Stimulated activated CD4-positive, alpha-beta T cell treated with anti-CD3 and anti-CD28 coated beads, Interleukin-4, amount 100 ng/mL, for 24 hours (primary cell): ENCODE results near the gene MCAM.
A peak's percentile ranks its signal among the peaks of the same experiment; 100 is the strongest.

Source experiments
- DNase-seq: peaks from one replicate; pipeline ENCODE4 v3.0.0-alpha.2; 2020

MCAM gene

DNA sequence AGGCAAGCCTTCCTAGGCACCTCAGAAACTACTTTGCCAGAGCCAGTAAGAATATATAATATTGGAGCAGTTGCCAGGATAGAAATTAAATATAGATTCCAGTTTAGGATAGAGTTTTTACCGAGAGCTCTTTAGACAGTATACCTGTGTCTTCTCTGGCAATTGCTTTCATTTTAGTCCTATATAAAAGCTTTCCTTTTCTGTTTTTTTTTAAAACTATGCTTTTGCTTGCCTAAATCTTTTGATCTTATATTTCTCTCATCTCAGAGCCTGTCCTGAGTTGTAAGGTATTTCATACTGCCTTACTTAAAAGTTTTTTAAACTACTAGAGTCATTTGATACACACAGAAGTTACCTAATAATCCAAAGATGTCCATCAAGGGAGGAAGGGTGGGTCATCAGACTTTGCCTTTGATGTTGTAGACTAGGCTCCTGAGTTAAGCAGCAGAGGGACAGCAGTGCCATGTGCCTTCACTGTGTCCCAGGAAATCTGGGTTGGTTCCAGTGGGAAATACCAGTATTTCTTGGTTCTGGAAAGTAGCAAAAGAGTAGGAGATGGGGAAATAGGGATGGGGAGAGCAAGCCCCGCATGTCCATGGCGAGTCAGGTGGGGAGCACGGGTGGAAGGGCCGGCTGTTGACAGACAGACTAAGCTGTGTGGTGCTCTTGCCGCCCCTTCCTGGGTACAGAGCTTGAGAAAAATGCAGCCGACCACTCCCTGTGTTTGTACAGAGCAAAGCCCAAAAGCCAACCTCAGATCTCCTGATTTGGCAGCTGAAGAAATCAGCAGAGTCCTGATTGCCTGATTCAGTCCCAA lies 11.2 kb downstream of the MCAM start:
- DNase-seq = no peak

DNA sequence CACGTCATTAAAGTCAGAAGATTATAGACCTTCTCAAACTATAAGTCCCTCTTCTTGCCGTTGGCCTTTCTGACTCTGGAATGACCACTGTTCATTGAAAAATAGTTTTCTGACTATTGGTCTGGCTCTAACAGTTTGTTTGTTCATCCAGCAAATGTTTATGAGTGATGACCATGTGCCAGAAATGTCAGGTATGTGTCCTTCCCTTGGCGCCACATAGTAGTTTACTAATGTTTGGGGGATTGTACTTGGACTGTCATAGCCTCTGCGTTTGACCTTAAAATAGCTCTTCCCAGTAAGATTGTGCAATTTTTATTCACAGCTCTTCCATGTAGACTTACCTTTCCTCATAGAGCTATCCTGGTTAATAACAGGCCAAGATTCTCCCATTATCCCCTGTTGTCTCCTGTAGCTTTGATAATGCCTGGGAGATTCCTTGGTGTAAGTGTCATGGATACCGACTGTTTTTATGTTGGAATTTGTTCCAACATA lies 13.7 kb downstream of the MCAM start:
- no peak for DNase-seq

DNA sequence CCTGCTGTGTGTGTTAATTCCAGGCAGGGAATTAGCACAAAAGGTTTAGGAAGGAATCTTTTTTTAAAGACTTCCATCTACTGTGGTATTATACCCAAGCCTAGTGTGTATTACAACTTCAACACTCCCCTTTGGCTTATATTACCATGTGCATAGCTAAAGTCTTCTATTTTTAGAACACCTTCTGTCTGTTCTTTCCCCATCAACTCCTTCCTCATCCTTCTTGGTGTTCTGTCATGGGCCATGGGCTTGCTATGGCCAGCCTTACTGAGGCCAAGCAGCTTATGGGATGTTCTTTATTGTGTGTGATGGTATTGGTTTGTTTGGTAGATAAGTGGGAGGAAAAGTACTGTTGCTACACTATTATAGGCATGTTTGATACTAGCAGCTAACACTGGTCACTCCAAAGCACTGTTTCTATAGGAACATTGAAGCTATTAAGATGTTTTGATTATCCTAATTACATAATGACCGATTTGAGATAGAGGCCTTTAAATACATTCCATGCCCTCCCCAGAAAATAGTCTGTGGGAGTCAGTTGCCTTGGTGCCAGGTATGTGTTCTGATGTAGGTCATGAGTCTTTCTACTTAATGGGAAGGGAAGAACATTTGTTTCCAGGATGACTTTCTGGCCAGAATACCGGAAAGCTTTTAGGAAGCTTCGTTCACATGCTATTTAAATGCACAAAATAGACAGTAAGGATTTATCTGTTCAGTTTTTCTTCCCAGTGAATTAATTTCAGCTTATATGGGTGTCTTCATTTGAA lies 16.5 kb downstream of the MCAM start:
- no peak for DNase-seq

DNA sequence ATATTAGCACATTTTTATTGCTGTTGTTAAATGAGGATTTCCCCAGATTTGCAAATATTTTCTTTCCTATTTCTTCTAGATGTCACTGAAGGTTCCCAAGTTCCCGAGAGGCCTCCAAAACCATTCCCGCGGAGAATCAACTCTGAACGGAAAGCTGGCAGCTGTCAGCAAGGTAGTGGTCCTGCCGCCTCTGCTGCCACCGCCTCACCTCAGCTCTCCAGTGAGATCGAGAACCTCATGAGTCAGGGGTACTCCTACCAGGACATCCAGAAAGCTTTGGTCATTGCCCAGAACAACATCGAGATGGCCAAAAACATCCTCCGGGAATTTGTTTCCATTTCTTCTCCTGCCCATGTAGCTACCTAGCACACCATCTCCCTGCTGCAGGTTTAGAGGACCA lies 17.5 kb downstream of the MCAM start:
- no peak for DNase-seq

- no peak for DNase-seq
These were observed 18.2 kb downstream of the MCAM start for GRCh38 chr11:119298726-119299125.

DNA sequence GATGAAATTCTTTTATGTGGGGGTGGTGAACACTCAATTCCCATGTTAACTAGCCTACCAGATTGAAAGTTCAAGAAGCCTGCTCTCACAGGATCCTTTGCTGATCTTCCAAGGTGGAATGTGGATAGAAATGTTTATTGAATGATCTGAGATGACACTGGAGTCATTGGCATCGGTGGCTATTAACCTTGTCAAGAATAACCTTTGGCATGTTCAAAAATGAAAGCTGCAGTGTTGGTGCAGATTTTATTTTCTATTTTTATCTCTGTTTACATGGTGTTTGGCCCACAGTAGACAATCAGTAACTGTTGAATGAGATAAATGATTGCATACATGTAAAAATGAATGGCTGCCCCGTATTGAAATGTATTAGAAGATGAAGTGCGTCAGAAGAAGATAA lies 19.0 kb downstream of the MCAM start:
- DNase-seq = no peak

- no peak for DNase-seq
These were observed 21.8 kb downstream of the MCAM start for GRCh38 chr11:119295178-119295577.

DNA sequence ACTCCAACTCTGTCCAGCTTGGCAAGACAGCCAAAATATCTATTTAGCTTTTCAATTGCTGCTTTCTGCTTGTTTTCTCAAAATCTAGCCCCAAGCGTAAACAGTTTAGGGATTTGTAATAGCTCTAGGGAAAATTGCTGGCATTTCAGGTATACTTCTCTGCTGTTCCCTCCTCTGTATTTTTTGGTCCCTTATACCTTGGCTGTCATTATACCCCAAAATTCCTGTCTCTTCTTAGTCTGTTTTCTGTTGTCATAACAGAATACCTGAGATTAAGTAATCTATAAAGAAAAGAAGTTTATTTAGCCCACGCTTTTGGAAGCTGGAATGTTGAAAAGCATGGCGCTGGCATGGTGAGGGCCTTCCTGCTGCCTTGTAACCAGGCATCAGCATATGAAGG lies 23.5 kb downstream of the MCAM start:
- no peak for DNase-seq

GRCh38 chr11:119290894-119291497 lies 25.9 kb downstream of the MCAM start:
- DNase-seq = no peak

- DNase-seq = no peak
These were observed 28.7 kb downstream of the MCAM start for GRCh38 chr11:119288219-119288618.

DNA sequence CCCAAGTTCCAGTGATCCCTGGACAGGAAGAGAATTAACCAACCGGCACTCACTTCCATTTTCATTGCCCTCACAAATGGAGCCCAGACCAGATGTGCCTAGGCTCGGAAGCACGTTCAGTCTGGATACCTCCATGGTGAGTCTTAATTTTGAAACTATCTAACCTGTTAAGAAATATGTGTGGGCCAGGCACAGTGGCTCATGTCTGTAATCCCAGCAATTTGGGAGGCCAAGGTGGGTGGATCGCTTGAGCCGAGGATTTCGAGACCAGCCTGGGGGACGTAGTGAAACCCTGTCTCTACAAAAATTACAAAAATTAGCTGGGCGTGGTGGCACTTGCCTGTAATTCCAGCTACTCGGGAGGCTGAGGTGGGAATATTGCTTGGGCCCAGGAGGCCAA lies 31.5 kb downstream of the MCAM start:
- no peak for DNase-seq

DNA sequence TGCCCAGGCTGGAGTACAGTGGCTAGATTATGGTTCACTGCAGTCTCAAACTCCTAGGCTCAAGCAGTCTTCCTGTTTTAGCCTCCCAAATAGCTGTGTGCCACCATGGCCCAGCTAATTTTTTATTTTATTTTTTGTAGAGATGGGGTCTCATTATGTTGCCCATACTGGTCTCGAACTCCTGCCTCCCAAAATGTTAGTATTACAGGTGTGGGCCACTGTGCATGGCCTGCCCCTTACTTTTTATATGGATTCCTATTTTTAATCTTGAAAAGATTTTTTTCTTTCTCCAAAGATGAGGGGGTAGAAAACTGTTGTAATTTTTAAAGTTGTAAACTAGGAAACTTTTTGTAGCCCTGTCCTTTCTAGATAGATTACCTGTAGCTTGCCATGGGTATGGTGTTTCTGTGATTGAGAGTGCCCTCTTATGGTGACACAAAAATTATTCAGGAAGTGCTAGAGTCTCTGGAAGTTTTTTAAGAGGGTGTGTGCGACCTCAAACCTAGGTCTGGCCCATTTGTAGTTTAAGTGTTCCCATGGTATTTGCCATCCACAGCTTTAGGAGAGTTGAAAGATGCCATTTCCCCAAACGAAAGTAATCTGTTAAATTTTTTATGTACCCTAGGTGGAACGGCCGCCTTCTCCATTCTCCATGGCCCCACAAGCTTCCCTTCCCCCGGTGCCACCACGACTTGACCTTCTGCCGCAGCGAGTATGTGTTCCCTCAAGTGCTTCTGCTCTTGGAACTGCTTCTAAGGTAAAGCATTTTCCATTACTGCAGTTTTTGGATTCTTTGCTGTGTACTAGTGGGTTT lies 32.4 kb downstream of the MCAM start:
- DNase-seq = peak; percentile 12

- DNase-seq = no peak
These were observed 34.4 kb downstream of the MCAM start for GRCh38 chr11:119282495-119282894.

DNA sequence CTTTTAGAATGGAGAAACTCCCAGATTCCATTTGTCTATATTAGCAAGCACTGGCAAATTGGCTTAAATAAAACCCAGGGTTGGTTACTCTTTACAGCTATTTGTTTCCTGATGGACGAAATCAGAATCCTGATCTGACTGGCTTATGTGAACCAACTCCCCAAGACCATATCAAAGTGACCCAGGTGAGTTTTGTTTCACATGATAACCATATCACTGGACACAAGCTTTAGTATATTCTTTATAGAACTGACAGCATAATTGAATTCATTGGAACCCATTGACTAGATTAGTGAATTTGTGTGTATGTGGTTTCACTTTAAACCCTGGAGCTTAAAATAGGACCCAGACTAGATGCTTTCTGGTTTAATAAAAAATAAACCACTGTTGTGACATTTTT lies 39.3 kb downstream of the MCAM start:
- no peak for DNase-seq

- no peak for DNase-seq
These were observed 43.2 kb downstream of the MCAM start for GRCh38 chr11:119273721-119274120.

GRCh38 chr11:119267645-119268044 lies 49.3 kb downstream of the MCAM start:
- DNase-seq = no peak

- DNase-seq = no peak
These were observed 50.2 kb downstream of the MCAM start for GRCh38 chr11:119266517-119267255.

DNA sequence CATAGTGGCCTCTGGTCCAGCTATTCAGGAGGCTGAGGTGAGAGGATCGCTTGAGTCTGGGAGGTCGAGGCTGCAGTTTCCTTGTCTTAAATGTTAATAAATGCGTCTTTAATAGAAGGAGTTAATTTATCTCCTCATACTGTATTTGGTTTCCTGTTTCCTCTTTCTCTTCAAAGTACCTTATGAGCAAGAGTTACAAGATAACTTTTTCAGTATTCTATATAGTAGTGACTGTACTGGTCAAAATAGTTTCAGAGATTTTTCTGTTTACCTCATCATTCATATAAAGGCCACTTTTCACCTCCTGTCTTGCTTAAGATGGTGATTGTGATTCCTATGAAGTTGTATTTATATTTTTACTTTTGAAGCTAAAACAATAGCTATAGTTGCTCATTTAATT lies 50.9 kb downstream of the MCAM start:
- DNase-seq = no peak

- no peak for DNase-seq
These were observed 53.5 kb downstream of the MCAM start for GRCh38 chr11:119263352-119263940.

- DNase-seq = peak; percentile 19
These were observed 54.1 kb downstream of the MCAM start for GRCh38 chr11:119262668-119263351.

DNA sequence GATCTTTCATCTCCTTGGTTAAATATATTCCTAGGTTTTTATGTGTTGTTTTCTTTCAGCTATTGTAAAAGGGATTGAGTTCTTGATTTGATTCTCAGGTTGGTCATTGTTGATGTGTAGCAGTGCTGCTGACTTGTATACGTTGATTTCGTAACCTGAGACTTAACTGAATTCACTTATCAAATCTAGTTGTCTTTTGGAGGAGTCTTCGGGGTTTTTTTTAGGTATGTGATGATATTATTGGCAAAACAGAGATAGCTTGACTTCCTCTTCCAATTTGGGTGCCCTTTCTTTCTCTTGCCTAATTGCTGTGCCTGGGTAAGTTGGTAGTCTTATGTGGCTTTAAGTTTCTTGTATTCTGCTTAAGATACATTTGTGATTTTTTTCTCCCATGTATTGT lies 57.9 kb downstream of the MCAM start:
- no peak for DNase-seq
